ENCODE results near the gene CCDC148. TPM values are rescaled to one million over a fixed set of nuclear protein-coding genes. Genes with fewer than 3 reads are reported as not detected.

The CCDC148 gene
- total and polyA plus RNA-seq, 2 experiments from 2014 or later = 1.2 to 1.8 TPM

- no peaks in the 10 kb centered on the region for H3K36me3 ChIP-seq (ENCODE audit: insufficient read depth)
- H3K4me1 ChIP-seq (ENCODE audit: insufficient read depth) = peaks cover 3% of the 10 kb centered on the region; the same call in 1 of the 2 replicates
- ATAC-seq (no peak), DNase-seq (ENCODE audit: low spot score) (no peak)
- H3K27ac ChIP-seq (ENCODE audit: low read depth) = no peak overlapping the region
- H3K4me2 ChIP-seq = no peak overlapping the region
- H3K9me2 ChIP-seq (ENCODE audit: insufficient read depth) = peaks cover 2% of the 10 kb centered on the region; the same call in 1 of the 2 replicates
- no peak overlapping the region for H3K4me3 ChIP-seq
- no peaks in the 10 kb centered on the region for H3K27me3 ChIP-seq (ENCODE audit: insufficient read depth)
- H3K27ac Mint-ChIP-seq = no peak overlapping the region
- no peaks in the 10 kb centered on the region for H4K20me1 ChIP-seq (replicated peaks; ENCODE audit: insufficient read depth)
- H3K4me3 Mint-ChIP-seq = no peak overlapping the region
- TF ChIP-seq ZNF114 (CRISPR knock-in tag; IDR thresholded peaks at IDR 0.05) (no peak), STAT1 (IDR thresholded peaks at IDR 0.05; ENCODE audit: unreplicated experiment) (no peak), POLR2AphosphoS5 (IDR thresholded peaks at IDR 0.05; ENCODE audit: low read depth) (no peak), ZNF331 (CRISPR knock-in tag; IDR thresholded peaks at IDR 0.05; ENCODE audit: low read depth) (no peak), EZH2 (IDR thresholded peaks at IDR 0.05; ENCODE audit: low read depth, unreplicated experiment) (no peak), NANOG (IDR thresholded peaks at IDR 0.05; ENCODE audit: borderline replicate concordance) (no peak)
- TF ChIP-seq, protein P1, sequence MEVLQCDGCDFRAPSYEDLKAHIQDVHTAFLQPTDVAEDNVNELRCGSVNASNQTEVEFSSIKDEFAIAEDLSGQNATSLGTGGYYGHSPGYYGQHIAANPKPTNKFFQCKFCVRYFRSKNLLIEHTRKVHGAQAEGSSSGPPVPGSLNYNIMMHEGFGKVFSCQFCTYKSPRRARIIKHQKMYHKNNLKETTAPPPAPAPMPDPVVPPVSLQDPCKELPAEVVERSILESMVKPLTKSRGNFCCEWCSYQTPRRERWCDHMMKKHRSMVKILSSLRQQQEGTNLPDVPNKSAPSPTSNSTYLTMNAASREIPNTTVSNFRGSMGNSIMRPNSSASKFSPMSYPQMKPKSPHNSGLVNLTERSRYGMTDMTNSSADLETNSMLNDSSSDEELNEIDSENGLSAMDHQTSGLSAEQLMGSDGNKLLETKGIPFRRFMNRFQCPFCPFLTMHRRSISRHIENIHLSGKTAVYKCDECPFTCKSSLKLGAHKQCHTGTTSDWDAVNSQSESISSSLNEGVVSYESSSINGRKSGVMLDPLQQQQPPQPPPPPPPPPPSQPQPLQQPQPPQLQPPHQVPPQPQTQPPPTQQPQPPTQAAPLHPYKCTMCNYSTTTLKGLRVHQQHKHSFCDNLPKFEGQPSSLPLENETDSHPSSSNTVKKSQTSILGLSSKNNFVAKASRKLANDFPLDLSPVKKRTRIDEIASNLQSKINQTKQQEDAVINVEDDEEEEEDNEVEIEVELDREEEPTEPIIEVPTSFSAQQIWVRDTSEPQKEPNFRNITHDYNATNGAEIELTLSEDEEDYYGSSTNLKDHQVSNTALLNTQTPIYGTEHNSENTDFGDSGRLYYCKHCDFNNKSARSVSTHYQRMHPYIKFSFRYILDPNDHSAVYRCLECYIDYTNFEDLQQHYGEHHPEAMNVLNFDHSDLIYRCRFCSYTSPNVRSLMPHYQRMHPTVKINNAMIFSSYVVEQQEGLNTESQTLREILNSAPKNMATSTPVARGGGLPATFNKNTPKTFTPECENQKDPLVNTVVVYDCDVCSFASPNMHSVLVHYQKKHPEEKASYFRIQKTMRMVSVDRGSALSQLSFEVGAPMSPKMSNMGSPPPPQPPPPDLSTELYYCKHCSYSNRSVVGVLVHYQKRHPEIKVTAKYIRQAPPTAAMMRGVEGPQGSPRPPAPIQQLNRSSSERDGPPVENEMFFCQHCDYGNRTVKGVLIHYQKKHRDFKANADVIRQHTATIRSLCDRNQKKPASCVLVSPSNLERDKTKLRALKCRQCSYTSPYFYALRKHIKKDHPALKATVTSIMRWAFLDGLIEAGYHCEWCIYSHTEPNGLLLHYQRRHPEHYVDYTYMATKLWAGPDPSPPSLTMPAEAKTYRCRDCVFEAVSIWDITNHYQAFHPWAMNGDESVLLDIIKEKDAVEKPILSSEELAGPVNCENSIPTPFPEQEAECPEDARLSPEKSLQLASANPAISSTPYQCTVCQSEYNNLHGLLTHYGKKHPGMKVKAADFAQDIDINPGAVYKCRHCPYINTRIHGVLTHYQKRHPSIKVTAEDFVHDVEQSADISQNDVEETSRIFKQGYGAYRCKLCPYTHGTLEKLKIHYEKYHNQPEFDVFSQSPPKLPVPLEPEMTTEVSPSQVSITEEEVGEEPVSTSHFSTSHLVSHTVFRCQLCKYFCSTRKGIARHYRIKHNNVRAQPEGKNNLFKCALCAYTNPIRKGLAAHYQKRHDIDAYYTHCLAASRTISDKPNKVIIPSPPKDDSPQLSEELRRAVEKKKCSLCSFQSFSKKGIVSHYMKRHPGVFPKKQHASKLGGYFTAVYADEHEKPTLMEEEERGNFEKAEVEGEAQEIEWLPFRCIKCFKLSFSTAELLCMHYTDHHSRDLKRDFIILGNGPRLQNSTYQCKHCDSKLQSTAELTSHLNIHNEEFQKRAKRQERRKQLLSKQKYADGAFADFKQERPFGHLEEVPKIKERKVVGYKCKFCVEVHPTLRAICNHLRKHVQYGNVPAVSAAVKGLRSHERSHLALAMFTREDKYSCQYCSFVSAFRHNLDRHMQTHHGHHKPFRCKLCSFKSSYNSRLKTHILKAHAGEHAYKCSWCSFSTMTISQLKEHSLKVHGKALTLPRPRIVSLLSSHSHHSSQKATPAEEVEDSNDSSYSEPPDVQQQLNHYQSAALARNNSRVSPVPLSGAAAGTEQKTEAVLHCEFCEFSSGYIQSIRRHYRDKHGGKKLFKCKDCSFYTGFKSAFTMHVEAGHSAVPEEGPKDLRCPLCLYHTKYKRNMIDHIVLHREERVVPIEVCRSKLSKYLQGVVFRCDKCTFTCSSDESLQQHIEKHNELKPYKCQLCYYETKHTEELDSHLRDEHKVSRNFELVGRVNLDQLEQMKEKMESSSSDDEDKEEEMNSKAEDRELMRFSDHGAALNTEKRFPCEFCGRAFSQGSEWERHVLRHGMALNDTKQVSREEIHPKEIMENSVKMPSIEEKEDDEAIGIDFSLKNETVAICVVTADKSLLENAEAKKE (CRISPR knock-in tag; IDR thresholded peaks at IDR 0.05) = no peak
- no peaks in the 10 kb centered on the region for H3K36me3 Mint-ChIP-seq (ENCODE audit: low read depth)
- peaks cover 34% of the 10 kb centered on the region for H3K4me1 Mint-ChIP-seq
- no peaks in the 10 kb centered on the region for H3K27me3 Mint-ChIP-seq (ENCODE audit: insufficient read depth, low read depth, poor library complexity)
- H2AFZ ChIP-seq = no peak overlapping the region
- no peaks in the 10 kb centered on the region for H3F3A ChIP-seq (replicated peaks; ENCODE audit: low read depth)
- no peaks in the 10 kb centered on the region for H3K79me2 ChIP-seq (replicated peaks; ENCODE audit: insufficient read depth)
- H3K9me3 Mint-ChIP-seq = no peaks in the 10 kb centered on the region
These were observed 217.3 kb downstream of the CCDC148 start for GRCh38 chr2:158239271-158239670.

DNA sequence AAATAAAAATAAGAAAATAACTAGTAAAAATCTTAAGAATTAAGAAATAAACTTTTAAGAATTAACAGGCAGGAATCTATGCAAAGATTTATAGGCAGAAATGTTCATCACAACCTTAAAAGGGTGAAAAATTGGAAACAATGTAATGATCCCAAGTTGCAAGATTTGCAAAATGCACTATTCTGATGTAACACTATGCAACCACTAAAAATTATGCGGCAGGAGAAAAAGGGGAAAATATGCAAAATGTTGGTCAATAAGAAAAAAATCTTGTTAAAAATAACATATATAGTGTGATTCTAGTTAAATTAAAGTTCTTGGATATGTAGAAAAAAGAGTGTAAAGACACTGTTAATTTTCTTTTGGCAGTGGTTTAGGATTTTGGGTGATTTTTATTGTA, 222.1 kb downstream of the CCDC148 start:
- Histone ChIP-seq H3K9me2 (ENCODE audit: insufficient read depth) (peaks cover 6% of the 10 kb centered on the region), H2AFZ (no peak overlapping the region), H3K4me2 (no peak overlapping the region), H4K20me1 (replicated peaks; ENCODE audit: insufficient read depth) (no peaks in the 10 kb centered on the region), H3K27ac (ENCODE audit: low read depth) (no peak overlapping the region), H3K79me2 (replicated peaks; ENCODE audit: insufficient read depth) (no peaks in the 10 kb centered on the region), H3F3A (replicated peaks; ENCODE audit: low read depth) (no peaks in the 10 kb centered on the region), H3K27me3 (ENCODE audit: insufficient read depth) (no peaks in the 10 kb centered on the region), H3K36me3 (ENCODE audit: insufficient read depth) (no peaks in the 10 kb centered on the region), H3K4me3 (no peak overlapping the region), H3K4me1 (ENCODE audit: insufficient read depth) (no peaks in the 10 kb centered on the region)
- ATAC-seq (no peak), DNase-seq (ENCODE audit: low spot score) (no peak)
- H3K4me1 Mint-ChIP-seq = no peaks in the 10 kb centered on the region
- H3K9me3 Mint-ChIP-seq = no peaks in the 10 kb centered on the region
- no peaks in the 10 kb centered on the region for H3K36me3 Mint-ChIP-seq (ENCODE audit: low read depth)
- no peak overlapping the region for H3K4me3 Mint-ChIP-seq
- H3K27ac Mint-ChIP-seq = no peak overlapping the region
- H3K27me3 Mint-ChIP-seq (ENCODE audit: insufficient read depth, low read depth, poor library complexity) = no peaks in the 10 kb centered on the region
- TF ChIP-seq NANOG (IDR thresholded peaks at IDR 0.05; ENCODE audit: borderline replicate concordance) (no peak), ETS1 (IDR thresholded peaks at IDR 0.05) (no peak)

Measured in GM23338 (cell line).